HFFc6 (cell line): Measurements from ENCODE around the gene LONP2. TPM values are rescaled to one million over a fixed set of nuclear protein-coding genes. Genes with fewer than 3 reads are reported as not detected.

Experiments
- DNase-seq: peaks from one replicate; pipeline ENCODE4 v3.0.0-alpha.2; 2018
- H3K27ac Mint-ChIP-seq: 2 replicates; pipeline ENCODE4 v1.8.0; 2020; ENCODE audit warnings: mild to moderate bottlenecking, mixed read lengths
- H3K27me3 Mint-ChIP-seq: 2 replicates; pipeline ENCODE4 v1.8.0; 2021; ENCODE audit warnings: mild to moderate bottlenecking, moderate library complexity, mixed read lengths; ENCODE audit not compliant: insufficient read depth
- H3K36me3 Mint-ChIP-seq: 2 replicates; pipeline ENCODE4 v1.8.0; 2021; ENCODE audit warnings: low read depth, mixed read lengths
- H3K4me1 Mint-ChIP-seq: 2 replicates; pipeline ENCODE4 v1.8.0; 2020; ENCODE audit warnings: low read depth, mixed read lengths
- H3K4me3 Mint-ChIP-seq: 2 replicates; pipeline ENCODE4 v1.8.0; 2020; ENCODE audit warnings: mild to moderate bottlenecking, moderate library complexity, mixed read lengths
- H3K9me3 Mint-ChIP-seq: 2 replicates; pipeline ENCODE4 v1.8.0; 2020; ENCODE audit warnings: mild to moderate bottlenecking, mixed read lengths
- total RNA-seq, 6 experiments: library from RNA; stranded (reverse); fragmentation: NEBNext Ultra II Directional; extraction: Animal tissue kit (Norgen Biotek cat#: 25700); gene quantifications; 2 replicates in 1 of 6; 3 replicates in 5 of 6; pipeline ENCODE4 v1.2.3, GENCODE V29; 2021
- TF ChIP-seq, protein P1 (sequence below): fragments of 200-600 bp; sonication (generic); IDR thresholded peaks from 2 replicates; pipeline ENCODE4 v1.5.0; 2021; ENCODE audit warnings: antibody characterized with exemption, mild to moderate bottlenecking

LONP2 gene
- total RNA-seq, 6 experiments from 2014 or later = 64.3 to 80.1 (median 72.8) TPM

- Mint-ChIP-seq H3K27me3 (peaks cover 1% of the 10 kb centered on the region; the same call in 1 of the 2 replicates), H3K36me3 (peaks cover 14% of the 10 kb centered on the region), H3K4me1 (peaks cover 22% of the 10 kb centered on the region), H3K27ac (no peak overlapping the region), H3K9me3 (no peaks in the 10 kb centered on the region), H3K4me3 (no peak overlapping the region)
- TF ChIP-seq, protein P1, sequence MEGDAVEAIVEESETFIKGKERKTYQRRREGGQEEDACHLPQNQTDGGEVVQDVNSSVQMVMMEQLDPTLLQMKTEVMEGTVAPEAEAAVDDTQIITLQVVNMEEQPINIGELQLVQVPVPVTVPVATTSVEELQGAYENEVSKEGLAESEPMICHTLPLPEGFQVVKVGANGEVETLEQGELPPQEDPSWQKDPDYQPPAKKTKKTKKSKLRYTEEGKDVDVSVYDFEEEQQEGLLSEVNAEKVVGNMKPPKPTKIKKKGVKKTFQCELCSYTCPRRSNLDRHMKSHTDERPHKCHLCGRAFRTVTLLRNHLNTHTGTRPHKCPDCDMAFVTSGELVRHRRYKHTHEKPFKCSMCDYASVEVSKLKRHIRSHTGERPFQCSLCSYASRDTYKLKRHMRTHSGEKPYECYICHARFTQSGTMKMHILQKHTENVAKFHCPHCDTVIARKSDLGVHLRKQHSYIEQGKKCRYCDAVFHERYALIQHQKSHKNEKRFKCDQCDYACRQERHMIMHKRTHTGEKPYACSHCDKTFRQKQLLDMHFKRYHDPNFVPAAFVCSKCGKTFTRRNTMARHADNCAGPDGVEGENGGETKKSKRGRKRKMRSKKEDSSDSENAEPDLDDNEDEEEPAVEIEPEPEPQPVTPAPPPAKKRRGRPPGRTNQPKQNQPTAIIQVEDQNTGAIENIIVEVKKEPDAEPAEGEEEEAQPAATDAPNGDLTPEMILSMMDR = no peak
- DNase-seq = no peak
Observed at GRCh38 chr16:48329138-48329537, 85.0 kb downstream of the LONP2 start.

GRCh38 chr16:48330189-48330840 is 86.2 kb downstream of the LONP2 start:
- peak overlapping the region; percentile 25 for H3K27ac Mint-ChIP-seq
- H3K4me3 Mint-ChIP-seq = no peak overlapping the region
- peaks cover 22% of the 10 kb centered on the region for H3K36me3 Mint-ChIP-seq
- H3K9me3 Mint-ChIP-seq = no peaks in the 10 kb centered on the region
- TF ChIP-seq, protein P1 = no peak
- peaks cover 23% of the 10 kb centered on the region for H3K4me1 Mint-ChIP-seq
- DNase-seq = no peak
- no peaks in the 10 kb centered on the region for H3K27me3 Mint-ChIP-seq

GRCh38 chr16:48330841-48331192 is 86.7 kb downstream of the LONP2 start:
- Mint-ChIP-seq H3K27ac (peak overlapping the region; percentile 25; the same call in 1 of the 2 replicates), H3K4me3 (no peak overlapping the region), H3K36me3 (peaks cover 20% of the 10 kb centered on the region), H3K27me3 (no peaks in the 10 kb centered on the region), H3K4me1 (peaks cover 26% of the 10 kb centered on the region), H3K9me3 (no peaks in the 10 kb centered on the region)
- TF ChIP-seq, protein P1 = no peak
- DNase-seq = no peak

- no peak overlapping the region for H3K27ac Mint-ChIP-seq
- no peak for DNase-seq
- H3K27me3 Mint-ChIP-seq = no peaks in the 10 kb centered on the region
- TF ChIP-seq, protein P1 = no peak
- H3K4me1 Mint-ChIP-seq = peaks cover 40% of the 10 kb centered on the region
- H3K36me3 Mint-ChIP-seq = peaks cover 35% of the 10 kb centered on the region
- H3K4me3 Mint-ChIP-seq = no peak overlapping the region
- 0 out of 2 replicates have a peak, but pooled peaks cover 4% of the 10 kb centered on the region for H3K9me3 Mint-ChIP-seq
Observed at GRCh38 chr16:48332978-48333377, 88.9 kb downstream of the LONP2 start.

GRCh38 chr16:48334325-48334724 is 90.2 kb downstream of the LONP2 start:
- DNase-seq = no peak
- peaks cover 41% of the 10 kb centered on the region for H3K4me1 Mint-ChIP-seq
- TF ChIP-seq, protein P1 = peak; percentile 35
- 0 out of 2 replicates have a peak, but pooled peaks cover 4% of the 10 kb centered on the region for H3K9me3 Mint-ChIP-seq
- H3K27ac Mint-ChIP-seq = no peak overlapping the region
- no peaks in the 10 kb centered on the region for H3K27me3 Mint-ChIP-seq
- peaks cover 40% of the 10 kb centered on the region for H3K36me3 Mint-ChIP-seq
- H3K4me3 Mint-ChIP-seq = no peak overlapping the region
